Adrenal gland (tissue), 5 donors: ENCODE data around the gene LHFPL6.

ENCODE experiments used
- CTCF ChIP-seq, 6 experiments: fragments of 450-650 bp in 4 of 6; fragments of 200-600 bp in 2 of 6; sonication (generic) in 1 of 6; IDR thresholded peaks; 1 replicate in 5 of 6; 2 replicates in 1 of 6; pipeline versions ENCODE4 v1.5.1 to v1.8.0; 2016 to 2021; ENCODE audit warnings: antibody characterized with exemption in 6 of 6, mild to moderate bottlenecking in 2 of 6, moderate library complexity in 1 of 6
- POLR2A ChIP-seq, 2 donors: fragments of 450-650 bp; IDR thresholded peaks; one replicate each; pipeline ENCODE4 v1.6.1; 2017; ENCODE audit warnings: antibody characterized with exemption in 2 of 2, mild to moderate bottlenecking in 2 of 2, moderate library complexity in 1 of 2
- donor health status: DM: no; HTN: no; CAD: no.

GRCh38 chr13:39603424-39603947 lies 493 bp upstream of the LHFPL6 start:
- TF ChIP-seq CTCF (IDR thresholded peaks at IDR 0.05) (no peak), POLR2A (IDR thresholded peaks at IDR 0.05) (no peak)
